Nephron (organoid): ENCODE data around the gene SLC6A7.

Source experiments
- H3K27ac Mint-ChIP-seq, 3 experiments: 2 replicates each; pipeline ENCODE4 v1.8.0; 2020; ENCODE audit warnings: mixed read lengths in 3 of 3, mild to moderate bottlenecking in 2 of 3, moderate library complexity in 1 of 3
- H3K27me3 Mint-ChIP-seq: 2 replicates; pipeline ENCODE4 v1.8.0; 2021; ENCODE audit warnings: low read depth, mild to moderate bottlenecking, moderate library complexity, mixed read lengths
- H3K36me3 Mint-ChIP-seq: 2 replicates; pipeline ENCODE4 v1.8.0; 2020; ENCODE audit warnings: low read depth, mixed read lengths
- H3K4me1 Mint-ChIP-seq: 2 replicates; pipeline ENCODE4 v1.8.0; 2020; ENCODE audit warnings: mixed read lengths
- H3K4me3 Mint-ChIP-seq, 3 experiments: 2 replicates each; pipeline ENCODE4 v1.8.0; 2020; ENCODE audit warnings: mild to moderate bottlenecking in 3 of 3, mixed read lengths in 3 of 3, moderate library complexity in 2 of 3
- H3K9me3 Mint-ChIP-seq: 2 replicates; pipeline ENCODE4 v1.8.0; 2020; ENCODE audit warnings: mixed read lengths
- CTCF ChIP-seq, 3 experiments: fragments of 200-600 bp; sonication (generic); IDR thresholded peaks; one replicate each; pipeline ENCODE4 v1.5.0; 2021; ENCODE audit warnings: antibody characterized with exemption in 3 of 3; ENCODE audit not compliant: unreplicated experiment in 3 of 3

Gene SLC6A7

GRCh38 chr5:150181027-150181426 lies 8.8 kb upstream of the SLC6A7 start:
- H3K36me3 Mint-ChIP-seq, result no peaks in the 10 kb centered on the region
- peaks cover 20% of the 10 kb centered on the region for H3K4me1 Mint-ChIP-seq
- peaks cover 6% of the 10 kb centered on the region for H3K27me3 Mint-ChIP-seq
- TF ChIP-seq CTCF (IDR thresholded peaks at IDR 0.05; ENCODE audit: unreplicated experiment in 3 of 3), result no peak
- no peak overlapping the region for H3K4me3 Mint-ChIP-seq
- peak overlapping the region; percentile 45 to 92 (median 88) for H3K27ac Mint-ChIP-seq
- no peaks in the 10 kb centered on the region for H3K9me3 Mint-ChIP-seq

- Mint-ChIP-seq H3K4me3 (no peak overlapping the region), H3K36me3 (no peaks in the 10 kb centered on the region), H3K9me3 (no peaks in the 10 kb centered on the region), H3K27ac (peak overlapping the region; percentile 48 to 92 (median 55)), H3K27me3 (peaks cover 10% of the 10 kb centered on the region), H3K4me1 (peaks cover 20% of the 10 kb centered on the region)
- no peak for TF ChIP-seq CTCF (IDR thresholded peaks at IDR 0.05; ENCODE audit: unreplicated experiment in 3 of 3)
Measured at GRCh38 chr5:150181766-150182545, 7.9 kb upstream of the SLC6A7 start.

GRCh38 chr5:150182774-150183173 lies 7.1 kb upstream of the SLC6A7 start:
- H3K4me3 Mint-ChIP-seq, result no peak overlapping the region
- no peaks in the 10 kb centered on the region for H3K36me3 Mint-ChIP-seq
- peaks cover 11% of the 10 kb centered on the region for H3K27me3 Mint-ChIP-seq
- peaks cover 26% of the 10 kb centered on the region for H3K4me1 Mint-ChIP-seq
- no peak for TF ChIP-seq CTCF (IDR thresholded peaks at IDR 0.05; ENCODE audit: unreplicated experiment in 3 of 3)
- peak overlapping the region in 2 of 3 experiments; percentile 64 to 72 for H3K27ac Mint-ChIP-seq
- no peaks in the 10 kb centered on the region for H3K9me3 Mint-ChIP-seq

GRCh38 chr5:150183436-150183835 lies 6.4 kb upstream of the SLC6A7 start:
- peaks cover 27% of the 10 kb centered on the region for H3K4me1 Mint-ChIP-seq

GRCh38 chr5:150184006-150184405 lies 5.9 kb upstream of the SLC6A7 start:
- H3K9me3 Mint-ChIP-seq, result no peaks in the 10 kb centered on the region
- H3K4me1 Mint-ChIP-seq, result peaks cover 27% of the 10 kb centered on the region
- H3K27me3 Mint-ChIP-seq, result peaks cover 18% of the 10 kb centered on the region
- no peak overlapping the region for H3K4me3 Mint-ChIP-seq
- H3K27ac Mint-ChIP-seq, result no peak overlapping the region
- no peaks in the 10 kb centered on the region for H3K36me3 Mint-ChIP-seq
- TF ChIP-seq CTCF (IDR thresholded peaks at IDR 0.05; ENCODE audit: unreplicated experiment in 3 of 3), result no peak

More at GRCh38 chr5:150183436-150183835, 6.4 kb upstream of the SLC6A7 start:
- H3K4me3 Mint-ChIP-seq, result no peak overlapping the region
- H3K36me3 Mint-ChIP-seq, result no peaks in the 10 kb centered on the region
- no peak for TF ChIP-seq CTCF (IDR thresholded peaks at IDR 0.05; ENCODE audit: unreplicated experiment in 3 of 3)
- no peaks in the 10 kb centered on the region for H3K9me3 Mint-ChIP-seq
- no peak overlapping the region for H3K27ac Mint-ChIP-seq
- peaks cover 12% of the 10 kb centered on the region for H3K27me3 Mint-ChIP-seq
